DND-41 (cell line): ENCODE data around the gene PCDHB16.
"Not testable (repeated sequence)": the region's sequence is repeated elsewhere in the genome, so short reads cannot be mapped to it uniquely, and the experiment has no call there.

ENCODE experiments used
- ATAC-seq: fragments of 200-7000 bp; cut with Tn5 transposase; 3 replicates; pipeline ENCODE4 v1.9.1; 2021; ENCODE audit warnings: low read depth; ENCODE audit not compliant: insufficient read depth
- DNase-seq: peaks from one replicate; pipeline ENCODE4 v3.0.0-alpha.2; 2020
- H2AFZ ChIP-seq: 2 replicates; pipeline ENCODE4 v1.6.0; 2012; ENCODE audit warnings: low read depth, low read length
- H3K27ac ChIP-seq: 2 replicates; pipeline ENCODE4 v1.5.1; 2012; ENCODE audit warnings: low read length, inconsistent platforms
- H3K27me3 ChIP-seq: fragments of 200-600 bp; sonication (generic); 2 replicates; pipeline ENCODE4 v1.6.0; 2012; ENCODE audit warnings: low read length, mild to moderate bottlenecking, inconsistent platforms; ENCODE audit not compliant: insufficient read depth, poor library complexity
- H3K36me3 ChIP-seq: 2 replicates; pipeline ENCODE4 v1.5.1; 2012; ENCODE audit warnings: low read length, inconsistent platforms; ENCODE audit not compliant: insufficient read depth
- H3K4me1 ChIP-seq: 2 replicates; pipeline ENCODE4 v1.5.1; 2012; ENCODE audit warnings: mild to moderate bottlenecking, low read length; ENCODE audit not compliant: insufficient read depth
- H3K4me2 ChIP-seq: 2 replicates; pipeline ENCODE4 v1.6.0; 2012; ENCODE audit warnings: mild to moderate bottlenecking, moderate library complexity, low read length, inconsistent platforms; ENCODE audit not compliant: insufficient read depth
- H3K4me3 ChIP-seq, 2 experiments: fragments of 200-600 bp in 1 of 2; shearing (Covaris generic) in 1 of 2; 2 replicates each; pipeline ENCODE4 v1.5.1; 2012 to 2016; ENCODE audit warnings: inconsistent platforms in 2 of 2, low read length in 2 of 2, mild to moderate bottlenecking in 2 of 2, low read depth in 1 of 2, moderate library complexity in 1 of 2
- H3K79me2 ChIP-seq: 2 replicates; pipeline ENCODE4 v1.6.0; 2012; ENCODE audit warnings: low read length, inconsistent platforms; ENCODE audit not compliant: insufficient read depth
- H3K9ac ChIP-seq: 2 replicates; pipeline ENCODE4 v1.6.0; 2012; ENCODE audit warnings: low read depth, mild to moderate bottlenecking, inconsistent platforms, low read length, moderate library complexity
- H3K9me3 ChIP-seq: 2 replicates; pipeline ENCODE4 v1.5.1; 2012; ENCODE audit warnings: low read length, moderate library complexity, mild to moderate bottlenecking, inconsistent platforms; ENCODE audit not compliant: insufficient read depth, severe bottlenecking
- H4K20me1 ChIP-seq: 2 replicates; pipeline ENCODE4 v1.6.0; 2012; ENCODE audit warnings: low read length; ENCODE audit not compliant: insufficient read depth
- CTCF ChIP-seq: IDR thresholded peaks from 2 replicates; pipeline ENCODE4 v1.5.1; 2012; ENCODE audit warnings: borderline replicate concordance, low read length, moderate library complexity, mild to moderate bottlenecking; ENCODE audit not compliant: poor library complexity, severe bottlenecking; ENCODE audit errors: extremely low read depth
- EZH2 ChIP-seq: IDR thresholded peaks from 3 replicates; pipeline ENCODE4 v1.6.1; 2012; ENCODE audit warnings: borderline replicate concordance, low read depth, mild to moderate bottlenecking, moderate library complexity, low read length, inconsistent platforms; ENCODE audit not compliant: severe bottlenecking

PCDHB16 gene

DNA sequence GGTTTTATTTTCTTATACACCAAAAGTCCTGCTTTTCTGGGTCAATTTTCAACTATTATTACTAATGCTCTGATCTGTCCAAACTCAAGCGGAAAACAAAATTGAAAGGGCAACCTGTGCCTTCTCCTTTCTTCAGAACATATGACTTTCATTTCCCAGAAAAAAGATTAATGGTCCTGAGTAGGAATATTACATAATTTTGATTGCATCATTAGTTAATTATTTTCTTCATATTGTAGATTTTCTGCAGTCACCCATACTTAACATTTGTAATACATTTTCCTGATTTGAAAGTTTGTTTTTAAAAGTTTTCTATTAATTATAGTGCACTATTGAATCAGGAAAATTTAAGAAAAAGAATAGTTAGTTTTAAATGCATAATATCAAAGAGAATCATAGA is 6.3 kb upstream of the PCDHB16 start:
- Histone ChIP-seq H3K79me2 (no peaks in the 10 kb centered on the region), H3K27me3 (peaks cover 8% of the 10 kb centered on the region), H3K36me3 (no peaks in the 10 kb centered on the region), H2AFZ (no peak overlapping the region), H3K9me3 (no peaks in the 10 kb centered on the region), H3K9ac (no peak overlapping the region), H3K4me1 (no peaks in the 10 kb centered on the region), H4K20me1 (no peaks in the 10 kb centered on the region), H3K27ac (no peak overlapping the region), H3K4me2 (no peak overlapping the region), H3K4me3 (no peak overlapping the region)
- TF ChIP-seq EZH2, result no peak
- TF ChIP-seq CTCF, result no peak
- DNase-seq (no peak), ATAC-seq (no peak)

GRCh38 chr5:141177577-141178191 is 4.5 kb upstream of the PCDHB16 start, which contains the start of gene PCDHB8:
Gene PCDHB8, plus strand, starts transcription at chr5:141177790. Its CDS starts 245 bp downstream, at chr5:141178035.
- not testable (repeated sequence) for H3K4me2 ChIP-seq, H3K79me2 ChIP-seq, H3K4me3 ChIP-seq, H3K4me1 ChIP-seq, ATAC-seq, H3K27me3 ChIP-seq, DNase-seq, H3K9ac ChIP-seq, H4K20me1 ChIP-seq, H3K27ac ChIP-seq, H3K9me3 ChIP-seq, H3K36me3 ChIP-seq, H2AFZ ChIP-seq

GRCh38 chr5:141179371-141179770 is 2.8 kb upstream of the PCDHB16 start:
- H3K4me3 ChIP-seq, ATAC-seq, H2AFZ ChIP-seq, H4K20me1 ChIP-seq, H3K9me3 ChIP-seq, H3K27me3 ChIP-seq, H3K4me2 ChIP-seq, H3K4me1 ChIP-seq, DNase-seq, H3K27ac ChIP-seq, H3K36me3 ChIP-seq, H3K9ac ChIP-seq, H3K79me2 ChIP-seq: not testable (repeated sequence)

DNA sequence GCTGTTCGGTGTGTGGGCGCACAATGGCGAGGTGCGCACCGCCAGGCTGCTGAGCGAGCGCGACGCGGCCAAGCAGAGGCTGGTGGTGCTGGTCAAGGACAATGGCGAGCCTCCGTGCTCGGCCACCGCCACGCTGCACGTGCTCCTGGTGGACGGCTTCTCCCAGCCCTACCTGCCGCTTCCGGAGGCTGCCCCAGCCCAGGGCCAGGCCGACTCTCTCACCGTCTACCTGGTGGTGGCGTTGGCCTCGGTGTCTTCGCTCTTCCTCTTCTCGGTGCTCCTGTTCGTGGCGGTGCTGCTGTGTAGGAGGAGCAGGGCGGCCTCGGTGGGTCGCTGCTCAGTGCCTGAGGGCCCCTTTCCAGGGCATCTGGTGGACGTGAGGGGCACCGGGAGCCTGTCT is 2.3 kb upstream of the PCDHB16 start:
- H3K27ac ChIP-seq, H3K9ac ChIP-seq, ATAC-seq, H3K79me2 ChIP-seq, H4K20me1 ChIP-seq, H2AFZ ChIP-seq, H3K4me3 ChIP-seq, H3K9me3 ChIP-seq, DNase-seq, H3K36me3 ChIP-seq, H3K4me2 ChIP-seq, H3K4me1 ChIP-seq, H3K27me3 ChIP-seq: not testable (repeated sequence)

DNA sequence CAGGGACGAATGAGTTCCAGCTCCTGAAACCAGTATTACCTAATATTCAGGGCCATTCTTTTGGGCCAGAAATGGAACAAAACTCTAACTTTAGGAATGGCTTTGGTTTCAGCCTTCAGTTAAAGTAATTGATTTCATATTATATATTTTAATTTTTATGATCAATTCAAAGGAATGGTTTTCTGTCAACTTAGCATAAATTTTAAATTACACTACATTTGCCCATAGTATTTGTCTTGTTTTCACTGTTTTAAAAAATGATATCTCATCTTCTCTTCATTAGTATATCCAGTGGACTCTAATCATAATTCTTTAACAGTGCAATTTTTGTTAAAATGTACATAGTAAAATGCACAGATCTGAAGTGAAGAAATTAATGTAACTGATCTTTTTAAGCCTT is 1.9 kb upstream of the PCDHB16 start:
- Histone ChIP-seq H3K4me1 (no peaks in the 10 kb centered on the region), H3K79me2 (no peaks in the 10 kb centered on the region), H2AFZ (no peak overlapping the region), H3K36me3 (no peaks in the 10 kb centered on the region), H3K9me3 (no peaks in the 10 kb centered on the region), H3K27ac (no peak overlapping the region), H3K4me3 (no peak overlapping the region), H4K20me1 (no peaks in the 10 kb centered on the region), H3K9ac (no peak overlapping the region), H3K4me2 (no peak overlapping the region), H3K27me3 (peaks cover 8% of the 10 kb centered on the region)
- TF ChIP-seq CTCF, result no peak
- no peak for TF ChIP-seq EZH2
- ATAC-seq (no peak), DNase-seq (no peak)

- H3K27me3 ChIP-seq, H3K4me3 ChIP-seq, H3K36me3 ChIP-seq, H3K4me1 ChIP-seq, ATAC-seq, H3K9me3 ChIP-seq, H4K20me1 ChIP-seq, H3K4me2 ChIP-seq, H3K27ac ChIP-seq, DNase-seq, H2AFZ ChIP-seq, H3K79me2 ChIP-seq, H3K9ac ChIP-seq: not testable (repeated sequence)
Observed at GRCh38 chr5:141184117-141184855, 2.1 kb downstream of the PCDHB16 start.
